ENCODE results near the gene HMGA1.
"Not testable (repeated sequence)": the region's sequence is repeated elsewhere in the genome, so short reads cannot be mapped to it uniquely, and the experiment has no call there.

HMGA1 gene

DNA sequence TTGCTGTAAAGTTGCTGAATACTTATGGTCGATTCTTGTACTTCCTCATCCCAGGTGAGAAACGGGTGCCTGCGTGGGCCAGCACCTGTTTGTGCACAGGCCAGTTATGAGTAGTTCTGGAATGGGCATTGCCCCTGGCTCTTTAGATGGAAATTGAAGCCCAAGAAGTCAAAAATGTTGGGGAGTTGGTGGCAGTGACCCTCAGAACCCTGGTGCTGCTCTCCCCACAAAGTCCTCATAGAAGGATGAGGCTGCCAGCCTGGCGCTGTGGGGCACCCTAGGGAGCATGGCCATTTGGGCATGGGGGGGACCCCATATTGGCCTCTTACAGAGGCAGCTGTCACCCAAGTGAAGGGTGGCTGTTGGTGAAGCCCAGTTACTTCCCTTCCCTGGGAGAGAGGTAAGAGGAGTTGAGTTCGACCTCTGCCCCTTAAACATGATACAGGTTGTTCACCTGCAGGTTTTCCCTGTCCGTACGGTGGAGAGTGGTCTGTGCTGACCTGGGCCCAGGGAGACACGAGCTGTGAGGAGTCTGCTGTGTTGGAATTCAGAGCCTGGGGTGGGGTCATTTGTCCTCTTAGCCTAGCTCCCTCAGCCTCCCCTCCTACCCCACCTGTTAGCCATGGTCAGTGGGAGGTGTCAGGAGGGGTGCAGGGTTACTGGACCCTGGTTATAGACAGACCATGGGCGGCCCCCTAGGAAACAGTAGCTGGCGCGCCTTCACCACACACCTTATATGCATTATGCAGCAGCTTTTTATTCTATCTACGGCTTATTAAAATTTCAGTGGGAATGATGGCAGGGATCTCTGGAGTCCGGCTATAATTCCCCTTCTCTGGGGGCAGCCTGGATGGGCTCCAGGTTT, 4.9 kb downstream of the HMGA1 start:
- DNase-seq, result no peak

DNA sequence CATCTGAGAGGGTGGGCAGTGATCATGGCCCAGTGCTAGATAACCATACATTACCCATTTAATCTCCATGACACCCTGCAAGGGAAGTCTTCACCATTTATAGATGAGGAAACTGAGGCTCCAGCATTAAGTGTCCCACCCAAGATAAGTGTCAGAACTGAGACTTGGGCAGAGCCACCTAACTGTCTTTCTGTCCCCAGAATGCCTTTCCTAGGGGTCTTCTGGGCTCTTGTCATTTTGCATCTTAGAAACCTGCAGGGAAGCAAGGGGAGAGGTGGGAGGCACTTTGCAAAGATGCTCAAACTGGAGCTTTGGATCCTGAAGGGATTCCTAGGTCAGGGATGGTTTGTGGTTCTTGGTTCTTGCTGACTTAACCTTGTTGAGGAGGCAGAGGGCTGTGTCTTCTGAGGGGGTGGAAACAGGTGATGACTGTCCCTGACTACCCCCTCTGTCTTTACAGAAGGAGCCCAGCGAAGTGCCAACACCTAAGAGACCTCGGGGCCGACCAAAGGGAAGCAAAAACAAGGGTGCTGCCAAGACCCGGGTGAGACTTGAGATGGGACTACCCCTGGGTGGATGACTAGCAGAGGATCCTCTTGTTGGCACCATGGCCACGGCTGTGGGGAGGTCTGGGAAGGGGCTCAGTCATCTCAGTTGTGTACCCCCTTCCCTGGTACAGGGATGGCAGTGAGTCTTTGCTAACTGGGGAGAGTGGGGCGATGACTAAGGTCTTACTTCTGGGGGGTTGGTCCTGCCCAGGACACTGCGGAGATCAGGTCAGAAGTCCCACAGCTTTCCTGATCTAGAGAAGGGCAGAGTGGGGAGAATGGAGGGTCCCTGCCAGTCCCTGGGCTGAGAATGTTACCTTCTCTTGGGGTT, 5.8 kb downstream of the HMGA1 start:
- DNase-seq, result no peak

DNA sequence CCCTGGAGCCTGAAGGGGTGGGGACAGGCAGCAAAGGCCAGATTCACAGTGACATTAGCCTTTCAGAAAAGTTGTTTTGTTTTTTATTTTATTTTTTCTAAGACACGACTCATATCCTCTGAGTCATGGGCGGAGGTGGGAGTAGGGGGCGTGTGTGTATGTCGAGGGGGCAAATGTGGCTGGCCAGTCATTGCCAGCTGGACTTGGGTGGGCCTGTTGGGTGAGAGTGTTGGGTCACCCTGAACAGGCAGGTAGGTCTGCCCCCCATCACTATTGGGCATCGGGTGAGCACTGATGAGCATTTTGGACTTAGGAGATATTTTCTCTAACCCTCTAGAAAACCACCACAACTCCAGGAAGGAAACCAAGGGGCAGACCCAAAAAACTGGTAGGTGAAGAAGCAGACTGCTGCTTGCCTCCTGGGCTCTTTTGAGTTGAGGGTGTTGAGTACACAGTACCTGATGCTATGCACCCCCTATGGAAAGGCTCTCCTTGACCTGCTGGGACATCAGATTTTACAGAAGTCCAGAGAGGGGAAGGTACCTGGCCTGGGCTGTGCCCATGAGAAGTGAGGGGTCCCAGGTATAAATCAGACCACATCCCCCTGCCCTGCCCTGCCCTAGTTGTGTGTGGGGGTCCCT, 6.6 kb downstream of the HMGA1 start:
- DNase-seq, result peak; percentile 51

- DNase-seq, result peak; percentile 70
Observed at GRCh38 chr6:34243901-34244884, 7.5 kb downstream of the HMGA1 start.

DNA sequence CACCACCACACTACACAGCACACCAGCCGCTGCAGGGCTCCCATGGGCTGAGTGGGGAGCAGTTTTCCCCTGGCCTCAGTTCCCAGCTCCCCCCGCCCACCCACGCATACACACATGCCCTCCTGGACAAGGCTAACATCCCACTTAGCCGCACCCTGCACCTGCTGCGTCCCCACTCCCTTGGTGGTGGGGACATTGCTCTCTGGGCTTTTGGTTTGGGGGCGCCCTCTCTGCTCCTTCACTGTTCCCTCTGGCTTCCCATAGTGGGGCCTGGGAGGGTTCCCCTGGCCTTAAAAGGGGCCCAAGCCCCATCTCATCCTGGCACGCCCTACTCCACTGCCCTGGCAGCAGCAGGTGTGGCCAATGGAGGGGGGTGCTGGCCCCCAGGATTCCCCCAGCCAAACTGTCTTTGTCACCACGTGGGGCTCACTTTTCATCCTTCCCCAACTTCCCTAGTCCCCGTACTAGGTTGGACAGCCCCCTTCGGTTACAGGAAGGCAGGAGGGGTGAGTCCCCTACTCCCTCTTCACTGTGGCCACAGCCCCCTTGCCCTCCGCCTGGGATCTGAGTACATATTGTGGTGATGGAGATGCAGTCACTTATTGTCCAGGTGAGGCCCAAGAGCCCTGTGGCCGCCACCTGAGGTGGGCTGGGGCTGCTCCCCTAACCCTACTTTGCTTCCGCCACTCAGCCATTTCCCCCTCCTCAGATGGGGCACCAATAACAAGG, 8.5 kb downstream of the HMGA1 start:
- DNase-seq, result not testable (repeated sequence)

GRCh38 chr6:34245761-34246140, 9.1 kb downstream of the HMGA1 start:
- DNase-seq, result not testable (repeated sequence)

- DNase-seq, result no peak
Observed at GRCh38 chr6:34246249-34246562, 9.5 kb downstream of the HMGA1 start.

DNA sequence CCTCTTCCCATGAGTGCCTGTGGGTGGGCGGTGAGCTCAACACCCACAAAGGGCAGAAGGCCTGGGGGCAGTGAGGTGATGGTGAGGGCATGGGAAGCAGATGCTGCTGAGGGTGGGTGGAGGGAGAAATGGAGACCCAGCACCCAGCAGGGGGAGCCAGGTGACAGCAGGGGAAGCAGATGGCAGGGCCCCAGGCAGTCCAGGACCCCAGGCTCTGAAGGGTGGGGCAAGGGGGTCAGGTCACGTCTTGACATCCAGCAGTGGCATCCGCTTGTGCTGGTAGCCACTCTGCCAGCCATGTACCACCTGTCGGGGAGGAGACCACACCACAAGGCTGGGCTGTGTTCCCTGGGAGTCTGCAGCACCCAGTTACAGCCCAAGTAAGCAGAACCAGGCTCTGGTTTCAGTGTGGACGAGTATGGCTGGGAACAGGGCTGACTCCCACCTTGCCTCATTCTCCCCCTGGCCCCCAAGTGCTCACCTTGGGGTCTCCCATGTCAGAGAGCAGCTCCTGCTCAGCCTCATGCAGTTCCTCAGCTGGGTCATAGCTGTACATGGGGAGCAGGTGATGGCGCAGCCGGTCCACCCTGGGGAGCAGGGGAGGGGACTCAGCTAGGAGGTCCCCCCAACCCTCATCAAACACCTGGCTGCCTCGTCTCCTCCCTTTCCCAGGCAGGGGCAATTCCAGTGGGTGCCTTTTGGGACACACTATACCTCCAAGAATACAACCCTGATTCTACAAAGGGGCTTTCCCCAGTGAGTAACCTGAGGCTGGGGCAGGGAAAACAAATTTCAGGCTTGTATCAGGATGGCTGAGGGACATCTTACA, 10.1 kb downstream of the HMGA1 start:
- DNase-seq, result peak; percentile 64

GRCh38 chr6:34247481-34248197, 11.0 kb downstream of the HMGA1 start:
- DNase-seq, result no peak

DNA sequence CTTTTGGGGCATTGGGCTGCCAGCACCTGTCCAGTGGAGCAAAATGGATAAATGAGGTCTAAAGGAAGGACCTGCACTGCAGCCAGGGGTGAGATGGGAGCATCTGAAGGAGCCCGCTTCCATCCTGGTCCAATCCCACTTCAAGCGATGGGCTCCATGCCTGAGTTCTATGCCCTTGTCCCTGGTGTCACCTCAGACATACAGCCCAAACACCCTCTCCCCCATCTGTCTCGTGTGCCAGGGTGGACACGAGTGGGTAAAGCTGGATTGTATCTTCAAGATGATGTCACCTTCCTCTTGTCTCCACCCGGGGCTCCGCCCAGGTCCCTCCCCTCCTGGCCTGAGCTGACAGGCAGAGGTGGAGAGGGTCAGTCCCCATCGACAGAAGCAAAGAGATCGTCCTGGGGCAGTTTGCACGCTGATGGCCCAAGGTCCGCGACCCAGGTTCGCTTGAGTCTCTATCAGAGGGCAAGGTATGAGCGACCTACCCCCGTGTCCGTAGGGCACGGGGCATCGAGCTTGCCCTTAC, 11.6 kb downstream of the HMGA1 start:
- DNase-seq, result peak; percentile 57

- peak; percentile 98 for DNase-seq
Observed at GRCh38 chr6:34248727-34249468, 12.2 kb downstream of the HMGA1 start, which contains the start of gene SMIM29. TSS of gene SMIM29 (minus strand) at chr6:34249006. CDS start at chr6:34247791, 1,215 bp downstream.

DNA sequence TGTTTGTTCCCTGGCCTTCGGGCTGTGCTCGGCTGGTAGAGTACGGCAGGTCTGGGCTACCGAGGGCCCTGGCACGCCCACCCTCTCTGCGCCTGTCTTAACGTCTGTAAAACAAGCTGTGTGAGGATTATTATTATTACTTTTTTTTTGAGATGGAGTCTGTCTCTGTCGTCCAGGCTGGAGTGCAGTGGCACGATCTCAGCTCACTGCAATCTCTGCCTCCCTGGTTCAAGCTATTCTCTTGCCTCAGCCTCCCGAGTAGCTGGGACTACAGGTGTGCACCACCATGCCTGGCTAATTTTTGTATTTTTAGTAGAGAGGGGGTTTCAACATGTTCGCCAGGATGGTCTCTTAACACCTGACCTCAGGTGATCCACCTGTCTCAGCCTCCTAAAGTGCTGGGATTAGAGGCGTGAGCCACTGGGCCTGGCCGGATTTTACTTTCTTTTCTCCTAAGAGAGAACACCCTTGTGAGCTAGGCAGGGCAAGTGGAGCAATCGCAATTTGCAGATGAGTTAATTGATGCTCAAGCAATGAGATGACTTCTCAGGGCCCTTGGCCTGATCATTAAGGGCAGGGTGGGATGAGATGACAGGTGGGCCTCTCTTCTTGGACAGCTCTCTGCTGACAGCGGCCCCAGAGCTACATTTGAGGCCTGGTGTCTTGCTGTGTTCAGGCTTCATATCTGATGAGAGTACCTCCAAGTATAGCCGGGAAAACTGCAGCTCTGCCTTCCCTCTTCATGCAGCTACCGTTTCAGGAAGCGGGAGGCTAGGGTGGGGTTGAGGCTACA, 13.0 kb downstream of the HMGA1 start:
- DNase-seq, result no peak

DNA sequence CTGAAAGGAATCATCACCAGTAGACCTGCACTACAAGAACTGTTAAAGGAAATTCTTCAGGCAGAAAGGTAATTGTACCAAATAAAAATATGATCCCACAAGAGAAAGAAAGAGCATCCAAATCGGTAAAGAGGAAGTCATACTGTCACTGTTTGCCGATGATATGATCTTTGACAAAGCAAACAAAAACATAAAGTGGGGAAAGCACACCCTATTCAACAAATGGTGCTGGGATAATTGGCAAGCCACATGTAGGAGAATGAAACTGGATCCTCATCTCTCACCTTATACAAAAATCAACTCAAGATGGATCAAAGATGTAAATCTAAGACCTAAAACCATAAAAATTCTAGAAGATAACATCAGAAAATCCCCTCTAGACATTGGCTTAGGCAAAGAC, 15.7 kb downstream of the HMGA1 start:
- DNase-seq, result not testable (repeated sequence)

DNA sequence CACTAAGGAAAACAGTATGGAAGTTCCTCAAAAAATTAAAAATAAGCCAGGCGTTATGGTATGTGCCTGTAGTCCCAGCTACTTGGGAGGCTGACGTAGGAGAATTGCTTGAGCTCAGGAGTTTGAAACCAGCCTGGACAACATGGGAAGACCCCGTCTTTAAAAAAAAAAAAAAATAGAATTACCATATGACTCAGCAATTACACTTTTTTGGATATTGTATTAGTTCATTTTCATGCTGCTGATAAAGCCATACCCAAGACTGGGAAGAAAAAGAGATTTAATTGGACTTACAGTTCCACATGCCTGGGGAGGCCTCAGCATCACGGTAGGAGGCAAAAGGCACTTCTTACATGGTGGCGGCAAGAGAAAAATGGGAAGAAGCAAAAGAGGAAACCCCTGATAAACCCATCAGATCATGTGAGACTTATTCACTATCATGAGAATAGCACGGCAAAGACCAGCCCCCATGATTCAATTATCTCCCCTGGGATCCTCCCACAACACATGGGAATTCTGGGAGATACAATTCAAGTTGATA, 22.9 kb downstream of the HMGA1 start:
- no peak for DNase-seq

GRCh38 chr6:34260576-34261267, 24.0 kb downstream of the HMGA1 start:
- no peak for DNase-seq

DNA sequence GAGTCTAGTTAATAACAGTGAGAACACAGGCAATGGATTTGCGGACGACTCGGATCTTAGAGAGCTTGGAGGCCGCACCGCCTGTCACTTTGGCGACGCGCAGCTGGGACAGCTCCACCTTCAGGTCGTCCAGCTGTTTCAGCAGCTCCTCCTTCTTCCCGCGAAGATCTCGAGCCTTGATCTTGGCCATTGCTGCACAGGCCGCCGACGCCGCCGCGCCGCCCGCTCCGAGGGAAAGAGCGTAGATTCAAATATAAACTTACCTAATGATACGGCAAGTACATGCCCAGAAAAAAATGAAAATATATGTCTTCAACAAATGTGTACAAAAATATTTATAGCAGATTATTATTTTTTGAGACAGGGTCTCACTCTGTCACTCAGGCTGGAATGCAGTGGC, 26.8 kb downstream of the HMGA1 start:
- DNase-seq, result not testable (repeated sequence)

DNA sequence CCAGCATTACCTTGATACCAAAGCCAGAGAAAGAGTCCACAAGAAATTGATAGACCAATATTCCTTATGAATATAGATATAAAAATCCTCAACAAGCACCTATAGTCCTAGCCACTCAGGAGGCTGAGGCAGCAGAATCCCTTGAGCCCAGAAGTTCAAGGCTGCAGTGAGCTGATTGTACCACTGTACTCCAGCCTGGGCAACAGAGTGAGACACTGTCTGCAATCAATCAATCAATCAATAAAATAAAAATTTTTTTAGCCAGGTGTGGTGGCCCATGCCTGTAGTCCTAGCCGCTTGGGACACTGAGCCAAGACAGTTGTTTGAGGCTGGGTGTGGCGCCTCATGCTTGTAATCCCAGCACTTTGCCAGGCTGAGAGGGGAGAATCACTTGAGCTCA, 31.1 kb downstream of the HMGA1 start:
- no peak for DNase-seq
